HG03575 (cell line): ENCODE data around the gene DUSP1.
"Not testable (repeated sequence)": the region's sequence is repeated elsewhere in the genome, so short reads cannot be mapped to it uniquely, and the experiment has no call there.

Experiments used
- ATAC-seq: cut with Tn5 transposase; IDR thresholded peaks from one replicate; pipeline ENCODE4 v1.9.1; 2021; ENCODE audit not compliant: unreplicated experiment, insufficient number of reproducible peaks, low FRiP score; ENCODE audit errors: extremely low read depth

The DUSP1 gene

DNA sequence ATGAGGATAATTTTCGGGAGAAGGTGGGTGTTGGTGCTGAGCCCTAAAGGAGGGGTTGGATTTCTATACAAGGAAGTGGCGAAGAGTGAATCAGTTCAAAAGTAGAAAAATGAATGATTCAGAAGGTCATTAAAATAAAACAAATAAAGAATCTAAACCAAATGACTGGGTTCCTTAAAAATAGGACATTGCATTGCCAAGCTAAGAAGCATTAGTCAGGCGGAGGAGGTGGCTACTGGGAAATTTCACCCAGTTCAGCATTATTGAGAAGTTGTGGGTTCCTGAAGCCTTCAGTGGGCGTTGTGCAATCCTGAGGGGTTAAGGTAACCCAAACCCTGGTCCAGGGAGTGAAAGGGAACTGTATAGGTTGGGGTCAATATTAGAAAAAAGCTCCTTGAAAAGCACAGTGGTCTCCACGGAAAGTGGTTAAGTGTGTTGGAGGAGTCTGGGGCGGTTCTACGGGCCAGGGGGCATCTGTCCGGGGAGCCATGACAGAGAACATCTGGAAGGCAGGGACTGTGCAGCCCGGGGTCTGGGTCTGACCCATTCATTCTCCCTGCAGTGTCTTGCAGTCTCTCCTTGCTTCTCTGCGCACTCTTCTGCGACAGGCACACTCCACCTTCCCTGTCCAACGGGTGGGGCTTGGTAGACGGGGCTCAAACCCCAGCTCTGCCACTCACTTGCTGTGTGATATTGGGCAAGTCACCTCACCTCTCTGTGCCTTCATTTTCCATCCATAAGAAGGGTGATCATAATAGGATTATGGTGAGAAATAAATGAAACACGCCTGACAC is 27.6 kb upstream of the DUSP1 start:
- no peak for ATAC-seq

GRCh38 chr5:172797771-172798191 is 26.8 kb upstream of the DUSP1 start:
- ATAC-seq = no peak

DNA sequence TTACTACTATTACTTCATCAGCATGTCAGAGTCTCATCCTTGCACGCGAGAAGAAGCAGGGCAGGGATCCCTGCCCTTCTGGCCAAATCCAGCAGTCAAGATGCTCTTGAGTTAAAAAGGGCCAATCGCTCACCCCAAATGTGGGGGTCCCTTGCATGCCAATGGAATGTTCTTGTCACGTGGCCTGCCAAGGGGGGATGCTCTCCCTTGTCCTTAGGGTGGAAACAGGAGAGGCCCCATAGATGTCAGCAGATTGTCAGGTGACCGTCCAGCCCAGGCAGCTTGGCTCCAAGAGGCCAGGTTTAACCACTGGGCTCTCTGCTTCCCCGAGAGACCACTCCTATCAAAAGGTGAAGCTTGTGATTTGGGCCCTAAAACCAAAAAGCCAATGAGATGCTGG is 25.3 kb upstream of the DUSP1 start:
- ATAC-seq = no peak

DNA sequence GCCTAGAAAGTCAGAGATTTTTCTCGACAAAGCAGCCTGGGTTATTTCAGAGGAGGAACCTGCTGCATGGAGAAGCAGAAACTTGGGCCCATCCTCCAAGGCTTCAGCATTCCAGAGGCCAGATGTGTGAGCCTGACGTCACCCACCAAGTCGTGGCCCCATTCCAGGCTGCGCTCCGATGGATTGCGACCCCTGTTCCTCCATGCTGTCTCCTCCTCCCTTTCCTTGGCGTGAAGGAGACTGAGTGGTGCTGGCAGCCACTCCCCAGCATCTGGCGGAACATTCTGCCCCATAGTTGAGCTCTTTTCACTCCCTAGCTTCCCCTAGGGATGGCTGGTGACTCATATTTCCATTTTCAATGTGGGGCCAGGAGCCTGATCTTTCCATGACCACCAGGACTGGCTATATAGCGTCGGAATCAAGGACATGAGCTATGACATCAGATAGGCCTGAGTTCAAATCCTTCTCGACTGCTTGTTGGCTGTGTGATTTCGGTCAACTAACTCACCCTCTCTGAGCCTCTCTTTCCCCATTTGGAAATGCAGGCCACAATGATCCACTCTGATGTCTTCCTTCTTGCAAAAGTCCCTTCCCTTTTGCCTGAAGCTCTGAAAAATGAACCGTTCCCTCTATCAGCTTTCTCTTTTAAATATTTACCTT is 24.5 kb upstream of the DUSP1 start:
- no peak for ATAC-seq

DNA sequence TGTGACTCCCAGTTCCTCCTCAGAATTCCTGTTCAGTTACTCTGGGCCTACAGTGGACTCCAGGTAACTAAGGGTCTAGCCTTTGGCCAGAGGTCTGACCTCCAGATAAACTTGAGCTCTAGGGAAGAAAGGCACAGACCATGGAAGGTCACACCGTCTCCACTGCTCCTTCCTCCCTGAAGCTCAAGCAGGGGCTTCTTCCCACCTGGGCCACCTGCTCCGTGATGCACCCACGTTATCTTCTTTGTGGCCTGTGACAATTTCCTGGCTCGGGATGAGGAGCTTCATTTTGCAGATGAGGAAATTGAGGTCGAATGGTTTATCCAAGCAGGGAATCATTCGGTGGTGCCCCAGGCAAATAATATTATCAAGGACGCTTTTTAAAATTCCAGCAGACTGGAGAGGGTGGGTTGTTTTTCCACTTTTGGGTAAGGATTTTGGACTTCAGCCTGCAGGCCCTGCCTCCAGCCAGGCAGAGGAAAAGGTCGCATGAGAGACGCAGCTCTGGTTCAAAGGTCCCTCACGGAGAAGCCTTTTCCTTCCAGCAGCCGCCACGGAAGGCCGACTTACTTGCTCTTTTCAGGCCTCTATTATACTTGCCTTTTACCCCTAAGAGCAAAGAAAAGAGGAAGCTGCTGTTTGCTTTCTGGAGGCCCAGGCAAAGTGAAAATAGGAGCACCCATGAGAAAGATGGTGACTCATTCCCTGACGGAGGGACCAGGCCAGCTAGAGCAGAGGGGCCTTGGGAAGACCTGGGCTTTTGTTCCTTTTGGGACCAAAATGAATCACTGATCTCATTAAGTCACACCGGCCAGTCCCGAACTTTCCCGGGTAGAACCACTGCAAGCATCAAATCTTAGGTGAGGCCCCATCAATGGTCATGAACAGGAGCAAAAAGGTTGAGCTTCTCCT is 22.8 kb upstream of the DUSP1 start:
- ATAC-seq = no peak

DNA sequence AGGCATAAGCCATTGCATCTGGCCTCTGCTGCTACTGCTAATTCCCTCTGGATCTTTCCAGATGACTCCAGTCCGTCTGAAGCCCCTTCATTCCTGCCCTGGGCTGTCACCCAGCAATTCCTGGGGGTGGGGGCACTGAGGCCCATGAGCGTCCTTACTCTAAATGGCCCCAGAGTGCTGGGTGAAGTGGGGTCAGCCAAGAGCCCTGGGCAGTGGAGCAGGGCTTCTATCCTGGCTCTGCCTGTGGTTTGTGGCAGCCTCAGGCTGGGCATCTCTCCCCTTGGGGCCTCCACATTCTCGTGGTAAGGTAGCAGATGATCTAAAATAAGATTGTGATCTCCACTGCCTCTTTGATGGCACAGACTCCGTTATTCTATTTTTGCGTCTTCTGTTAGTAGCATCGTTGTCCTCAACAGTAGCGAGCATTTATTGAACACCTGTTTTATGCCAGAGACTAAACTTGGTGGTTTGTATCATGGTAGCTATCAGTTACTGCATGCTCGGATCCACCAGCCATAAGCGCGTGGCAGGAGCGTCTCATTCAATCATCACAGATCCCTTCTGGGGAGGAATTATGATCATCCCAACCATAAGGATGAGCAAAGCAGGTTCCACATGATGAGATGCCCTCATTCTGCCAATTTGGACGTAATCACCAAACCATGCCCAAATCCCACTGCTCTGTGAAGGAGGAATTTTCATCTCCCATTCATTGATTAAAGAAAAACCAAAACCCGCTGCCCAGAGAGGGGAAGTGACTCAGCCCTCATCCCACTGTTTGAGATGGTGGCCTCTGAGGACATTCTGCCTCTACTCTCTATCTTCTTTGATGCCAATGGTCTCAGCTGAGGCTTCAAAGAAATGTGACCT is 21.9 kb upstream of the DUSP1 start:
- ATAC-seq = no peak

DNA sequence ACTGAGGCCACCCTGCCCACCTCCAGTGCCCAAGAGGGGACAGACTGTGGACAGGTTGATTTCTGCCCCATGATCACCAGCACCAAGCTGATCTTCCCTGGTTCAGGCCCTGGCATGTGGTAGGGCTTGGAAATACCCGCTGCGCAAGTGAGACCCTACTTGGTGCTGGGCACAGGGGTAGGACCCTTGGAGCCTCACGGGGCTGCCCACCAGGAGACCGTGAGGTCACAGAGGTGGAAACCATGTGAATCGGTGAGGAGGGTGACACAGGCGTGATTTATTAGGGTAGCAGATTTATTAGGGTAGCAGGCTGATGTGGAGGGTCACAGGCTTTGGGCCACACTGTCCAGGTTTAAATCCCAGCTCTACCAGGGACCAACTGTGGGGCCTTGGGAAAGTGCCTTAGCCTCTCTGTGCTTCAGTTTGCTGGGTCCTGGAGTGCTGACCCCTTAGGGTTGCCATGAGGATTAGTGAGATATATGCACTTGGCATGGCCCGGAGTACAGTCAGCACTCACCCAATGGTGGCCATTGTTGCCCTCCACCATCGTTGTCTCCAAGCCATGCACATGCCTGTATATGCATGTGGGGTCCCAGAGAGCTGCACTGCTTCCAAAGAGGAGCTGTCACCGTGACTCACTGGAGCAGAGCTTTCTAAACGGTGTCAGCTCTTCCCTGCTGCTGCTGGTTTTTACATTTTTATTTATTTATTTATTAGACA is 20.9 kb upstream of the DUSP1 start:
- ATAC-seq = no peak

GRCh38 chr5:172791286-172791685 is 20.3 kb upstream of the DUSP1 start:
- ATAC-seq = no peak

- ATAC-seq = no peak
These were observed 19.5 kb upstream of the DUSP1 start for GRCh38 chr5:172790496-172790889.

DNA sequence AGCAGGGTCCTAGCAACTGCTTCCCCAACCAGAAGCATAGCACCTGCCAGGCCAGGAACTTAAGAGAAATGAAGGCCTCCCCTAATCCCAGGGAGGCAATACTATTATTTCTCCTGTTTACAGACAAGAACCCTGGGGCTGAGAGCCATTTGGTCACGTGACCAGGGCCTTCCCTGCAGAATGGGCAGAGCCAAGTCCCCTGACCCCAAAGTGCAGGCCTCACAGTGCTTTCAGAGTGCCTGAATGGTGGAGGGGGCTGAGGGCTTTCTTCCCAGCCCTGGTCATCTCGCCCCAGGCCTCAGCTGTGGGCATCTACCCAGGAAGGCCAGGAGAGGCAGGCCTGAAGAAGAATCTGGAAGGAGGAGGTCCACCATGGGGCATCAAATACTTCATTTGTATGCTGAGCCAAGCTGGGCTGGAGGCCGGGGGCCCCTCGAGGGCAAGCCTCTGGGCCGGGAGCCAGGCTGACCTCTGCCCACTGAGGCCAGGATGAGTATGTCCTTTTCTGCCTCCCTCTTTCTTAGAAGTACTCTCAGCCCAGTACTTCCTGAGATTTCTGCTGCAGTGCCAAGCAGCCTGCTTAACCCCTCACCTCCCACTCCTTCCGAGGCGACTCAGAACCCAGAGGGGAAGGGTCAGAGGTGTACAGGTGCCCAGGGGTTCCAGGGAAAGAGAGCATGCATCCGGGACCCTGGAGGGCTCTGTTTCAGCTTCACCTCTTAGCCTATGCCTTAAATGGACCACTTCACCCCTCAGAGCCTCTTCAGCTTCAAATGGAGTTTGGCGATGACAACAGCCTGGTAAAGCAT is 18.9 kb upstream of the DUSP1 start:
- ATAC-seq = no peak

- ATAC-seq = no peak
These were observed 18.0 kb upstream of the DUSP1 start for GRCh38 chr5:172788771-172789686.

- not testable (repeated sequence) for ATAC-seq
These were observed 16.5 kb upstream of the DUSP1 start for GRCh38 chr5:172787538-172787937.

GRCh38 chr5:172786736-172787462 is 15.9 kb upstream of the DUSP1 start:
- no peak for ATAC-seq

DNA sequence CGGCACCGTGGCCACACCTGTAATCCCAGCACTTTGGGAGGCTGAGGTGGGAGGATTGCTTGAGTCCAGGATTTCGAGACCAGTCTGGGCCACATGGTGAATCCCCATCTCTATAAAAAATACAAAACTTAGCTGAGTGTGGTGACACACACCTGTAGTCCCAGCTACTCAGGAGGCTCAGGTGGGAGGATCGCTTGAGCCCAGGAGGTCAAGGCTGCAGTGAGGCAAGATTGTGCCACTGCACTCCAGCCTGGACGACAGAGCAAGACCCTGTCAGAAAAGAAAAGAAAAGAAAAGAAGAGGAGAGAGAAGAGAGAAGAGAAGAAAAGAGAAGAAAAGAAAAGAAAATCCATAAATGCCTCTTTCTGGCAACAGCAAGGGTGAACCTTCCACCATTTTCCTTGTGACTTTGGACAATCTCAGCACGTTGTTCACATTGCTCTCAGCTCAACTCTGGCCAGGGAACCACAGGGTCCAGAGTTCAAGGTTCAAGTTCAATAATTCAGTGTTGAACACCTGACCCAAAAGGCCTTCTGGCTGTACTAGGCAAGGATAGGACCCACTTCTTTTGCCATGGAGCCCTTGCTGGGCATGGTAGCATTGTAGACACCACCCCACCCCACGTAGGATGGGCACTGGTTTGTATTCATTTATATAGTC is 14.6 kb upstream of the DUSP1 start:
- ATAC-seq = no peak

DNA sequence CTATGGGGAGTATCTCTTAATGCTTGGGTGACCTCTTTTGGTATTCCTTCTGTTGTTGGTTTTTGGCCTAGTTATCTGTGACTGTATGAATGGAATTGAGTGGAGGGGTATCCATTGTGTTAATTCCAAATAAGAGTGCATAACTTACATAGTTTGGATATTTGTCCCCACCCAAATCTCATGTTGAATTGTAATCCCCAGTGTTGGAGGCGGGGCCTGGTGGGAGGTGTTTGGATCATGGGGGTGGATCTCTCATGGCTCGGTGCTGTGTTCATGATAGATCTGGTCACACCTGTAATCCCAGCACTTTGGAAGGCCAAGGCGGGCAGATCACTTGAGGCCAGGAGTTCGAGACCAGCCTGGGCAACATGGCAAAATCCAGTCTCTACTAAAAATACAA is 13.2 kb upstream of the DUSP1 start:
- ATAC-seq = not testable (repeated sequence)
